Liver (tissue), 3 donors: ENCODE results near the gene TMEM97.

Source experiments
- HNF4A ChIP-seq, 2 donors: conservative IDR thresholded peaks; 2 replicates each; pipeline ENCODE4 v1.6.1; 2016; ENCODE audit warnings: antibody characterized with exemption in 2 of 2, mild to moderate bottlenecking in 2 of 2
- MAX ChIP-seq: IDR thresholded peaks from 2 replicates; pipeline ENCODE4 v1.6.1; 2016; ENCODE audit warnings: antibody characterized with exemption
- TAF1 ChIP-seq: conservative IDR thresholded peaks from 2 replicates; pipeline ENCODE4 v1.6.1; 2016; ENCODE audit warnings: antibody characterized with exemption, mild to moderate bottlenecking
- TF ChIP-seq, protein P1 (sequence below): fragments of 150-350 bp; IDR thresholded peaks from 2 replicates; pipeline ENCODE4 v1.5.1; 2017; ENCODE audit warnings: improper control_type of control experiment, low read depth, low read length; ENCODE audit not compliant: missing input control
- donor health status: healthy.
- donor health status: healthy.

DNA sequence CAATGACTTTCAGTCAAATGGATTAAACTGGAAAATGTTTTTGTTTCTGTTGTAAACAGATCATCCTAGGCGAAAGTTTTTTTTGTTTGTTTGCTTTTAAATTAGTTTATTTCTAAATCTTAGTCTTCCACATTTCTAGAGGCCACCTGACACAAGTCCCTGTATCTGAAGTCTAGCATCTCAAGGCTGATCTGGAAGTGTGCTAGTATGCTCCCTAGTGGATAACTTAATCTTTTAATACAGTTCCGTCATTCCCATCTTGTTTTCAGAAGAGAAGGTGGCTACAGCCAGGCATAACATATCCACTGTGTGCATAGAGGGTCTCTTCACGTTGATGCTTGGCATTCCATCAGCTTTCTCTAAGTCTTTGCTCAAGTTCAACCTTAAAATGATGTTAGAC is 8.7 kb downstream of the TMEM97 start:
- TF ChIP-seq TAF1 (no peak), HNF4A (conservative IDR thresholded peaks at IDR 0.05) (no peak), MAX (no peak)
- TF ChIP-seq, protein P1, sequence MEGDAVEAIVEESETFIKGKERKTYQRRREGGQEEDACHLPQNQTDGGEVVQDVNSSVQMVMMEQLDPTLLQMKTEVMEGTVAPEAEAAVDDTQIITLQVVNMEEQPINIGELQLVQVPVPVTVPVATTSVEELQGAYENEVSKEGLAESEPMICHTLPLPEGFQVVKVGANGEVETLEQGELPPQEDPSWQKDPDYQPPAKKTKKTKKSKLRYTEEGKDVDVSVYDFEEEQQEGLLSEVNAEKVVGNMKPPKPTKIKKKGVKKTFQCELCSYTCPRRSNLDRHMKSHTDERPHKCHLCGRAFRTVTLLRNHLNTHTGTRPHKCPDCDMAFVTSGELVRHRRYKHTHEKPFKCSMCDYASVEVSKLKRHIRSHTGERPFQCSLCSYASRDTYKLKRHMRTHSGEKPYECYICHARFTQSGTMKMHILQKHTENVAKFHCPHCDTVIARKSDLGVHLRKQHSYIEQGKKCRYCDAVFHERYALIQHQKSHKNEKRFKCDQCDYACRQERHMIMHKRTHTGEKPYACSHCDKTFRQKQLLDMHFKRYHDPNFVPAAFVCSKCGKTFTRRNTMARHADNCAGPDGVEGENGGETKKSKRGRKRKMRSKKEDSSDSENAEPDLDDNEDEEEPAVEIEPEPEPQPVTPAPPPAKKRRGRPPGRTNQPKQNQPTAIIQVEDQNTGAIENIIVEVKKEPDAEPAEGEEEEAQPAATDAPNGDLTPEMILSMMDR = no peak
